Mesodermal cell (in vitro differentiated cells): ENCODE data around the gene ANKRD45.
"Not testable (repeated sequence)": the region's sequence is repeated elsewhere in the genome, so short reads cannot be mapped to it uniquely, and the experiment has no call there.

Experiments used
- H3K27ac ChIP-seq: 2 replicates; pipeline ENCODE4 v1.7.0; 2013; ENCODE audit warnings: mild to moderate bottlenecking, low read depth, low read length, moderate library complexity; ENCODE audit not compliant: severe bottlenecking
- H3K36me3 ChIP-seq: 2 replicates; pipeline ENCODE4 v1.7.1; 2013; ENCODE audit warnings: mild to moderate bottlenecking, low read length, moderate library complexity; ENCODE audit not compliant: control insufficient read depth, insufficient read depth
- H3K4me1 ChIP-seq: one replicate; pipeline ENCODE4 v1.7.1; 2013; ENCODE audit warnings: mild to moderate bottlenecking, low read length; ENCODE audit not compliant: insufficient read depth, control insufficient read depth, poor library complexity, severe bottlenecking
- H3K4me3 ChIP-seq: 2 replicates; pipeline ENCODE4 v1.7.0; 2013; ENCODE audit warnings: low read length, control low read depth, mild to moderate bottlenecking; ENCODE audit not compliant: insufficient read depth, poor library complexity, severe bottlenecking; ENCODE audit errors: extremely low read depth
- H3K9me3 ChIP-seq: 2 replicates; pipeline ENCODE4 v1.7.1; 2013; ENCODE audit warnings: mild to moderate bottlenecking, low read length, moderate library complexity; ENCODE audit not compliant: control insufficient read depth
- WGBS, 2 experiments: methylation state at CpG; one replicate each; pipeline ENCODE4 v1.1.5; 2013; ENCODE audit warnings: missing lambda C conversion rate in 2 of 2; ENCODE audit not compliant: insufficient coverage in 2 of 2; 5-methylcytosine and 5-hydroxymethylcytosine counted together

Gene ANKRD45

DNA sequence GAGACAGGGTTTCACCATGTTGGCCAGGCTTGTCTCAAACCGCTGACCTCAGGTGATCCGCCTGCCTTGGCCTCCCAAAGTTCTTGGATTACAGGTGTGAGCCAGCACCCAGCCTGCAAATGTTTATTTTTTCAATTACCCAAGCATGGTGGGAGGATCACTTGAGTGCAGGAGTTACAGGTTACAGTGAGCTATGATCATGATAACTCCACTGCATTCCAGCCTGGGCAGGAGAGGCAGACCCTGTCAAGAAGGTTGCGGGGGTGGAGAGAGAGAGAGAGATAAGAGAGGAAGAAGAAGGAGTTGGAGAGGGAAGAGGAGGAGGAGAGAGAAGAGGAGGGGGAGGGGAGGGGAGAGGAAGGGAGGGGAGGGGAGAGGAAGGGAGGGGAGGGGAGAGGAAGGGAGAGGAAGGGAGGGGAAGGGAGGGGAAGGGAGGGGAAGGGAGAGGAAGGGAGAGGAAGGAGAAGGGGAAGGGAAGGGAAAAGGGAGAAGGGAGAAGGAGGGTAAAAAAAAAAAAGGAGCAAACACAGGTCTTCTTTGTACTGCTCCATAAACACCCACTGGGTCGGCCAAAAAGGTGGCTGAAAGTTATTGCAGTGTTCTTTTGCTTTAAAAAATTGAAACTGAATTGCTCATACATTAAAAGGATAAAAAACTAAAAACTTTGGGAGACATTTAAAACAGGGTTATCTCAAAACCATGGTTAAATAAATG is 61.0 kb downstream of the ANKRD45 start:
- H3K4me1 ChIP-seq, result no peaks in the 10 kb centered on the region
- no peaks in the 10 kb centered on the region for H3K9me3 ChIP-seq
- no peaks in the 10 kb centered on the region for H3K36me3 ChIP-seq
- no peak overlapping the region for H3K27ac ChIP-seq
- WGBS, 2 experiments, result 83 to 100% methylated on average over 1 to 2 of the region's 4 CpGs
- no peak overlapping the region for H3K4me3 ChIP-seq

DNA sequence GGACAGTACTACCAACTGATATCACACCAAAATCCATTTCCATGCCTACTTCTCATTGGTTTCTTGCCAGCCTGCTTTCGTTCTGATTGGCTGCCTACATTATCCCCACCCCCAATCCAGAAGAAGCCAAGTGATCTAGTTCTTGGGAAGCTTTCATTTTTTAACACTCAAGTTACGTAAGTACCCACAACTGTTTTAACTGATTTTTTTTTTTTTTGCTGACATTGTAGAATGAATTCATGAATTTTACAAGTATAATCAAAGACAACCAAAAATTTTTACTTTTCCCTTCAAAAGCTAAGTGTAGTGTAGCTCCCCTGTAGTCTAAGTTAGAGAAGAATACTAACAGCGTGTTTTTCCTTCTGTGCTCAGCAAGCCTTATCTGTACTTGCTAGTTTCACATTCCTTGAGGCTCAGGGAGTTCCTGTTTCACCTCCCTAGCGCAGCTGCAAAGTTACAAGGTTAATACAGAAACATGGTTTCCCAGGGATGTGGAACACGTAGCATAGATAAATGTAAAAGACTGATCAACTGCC is 66.5 kb downstream of the ANKRD45 start, which contains the start of gene SLC9C2:
Gene SLC9C2, minus strand, starts transcription at position 17 of the 536 bp plus-strand sequence. CDS start 1,296 bp downstream, outside the sequence.
- H3K36me3 ChIP-seq, result no peaks in the 10 kb centered on the region
- no peaks in the 10 kb centered on the region for H3K9me3 ChIP-seq
- no peak within 1 kb of the TSS for H3K27ac ChIP-seq
- H3K4me3 ChIP-seq, result no peak within 1 kb of the TSS
- 86 to 89% methylated on average over 4 of the region's 5 CpGs for WGBS, 2 experiments
- H3K4me1 ChIP-seq, result no peaks in the 10 kb centered on the region

DNA sequence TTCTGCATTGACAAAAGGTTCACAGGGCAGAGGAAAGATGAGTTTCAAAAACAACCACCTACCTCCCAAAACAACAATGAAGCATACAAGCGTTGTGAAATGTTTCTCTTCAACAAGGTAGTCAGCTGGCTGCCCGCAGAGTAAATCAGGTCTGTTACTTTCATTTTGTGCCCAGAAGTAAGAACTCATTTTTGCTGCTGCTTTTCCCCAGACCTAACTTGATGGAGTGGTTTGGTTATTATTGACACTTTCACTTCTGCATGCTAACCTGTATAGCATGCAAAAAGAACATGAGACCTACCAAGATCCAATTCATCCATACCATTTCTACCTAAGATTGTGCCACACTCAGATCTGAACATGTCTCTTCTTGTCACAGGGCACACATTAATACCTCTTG is 68.1 kb downstream of the ANKRD45 start:
- no peaks in the 10 kb centered on the region for H3K36me3 ChIP-seq
- H3K4me1 ChIP-seq, result no peaks in the 10 kb centered on the region
- WGBS, 2 experiments, result no CpG with 5 or more reads among the region's 2 CpGs
- H3K4me3 ChIP-seq, result no peak overlapping the region
- no peaks in the 10 kb centered on the region for H3K9me3 ChIP-seq
- no peak overlapping the region for H3K27ac ChIP-seq

DNA sequence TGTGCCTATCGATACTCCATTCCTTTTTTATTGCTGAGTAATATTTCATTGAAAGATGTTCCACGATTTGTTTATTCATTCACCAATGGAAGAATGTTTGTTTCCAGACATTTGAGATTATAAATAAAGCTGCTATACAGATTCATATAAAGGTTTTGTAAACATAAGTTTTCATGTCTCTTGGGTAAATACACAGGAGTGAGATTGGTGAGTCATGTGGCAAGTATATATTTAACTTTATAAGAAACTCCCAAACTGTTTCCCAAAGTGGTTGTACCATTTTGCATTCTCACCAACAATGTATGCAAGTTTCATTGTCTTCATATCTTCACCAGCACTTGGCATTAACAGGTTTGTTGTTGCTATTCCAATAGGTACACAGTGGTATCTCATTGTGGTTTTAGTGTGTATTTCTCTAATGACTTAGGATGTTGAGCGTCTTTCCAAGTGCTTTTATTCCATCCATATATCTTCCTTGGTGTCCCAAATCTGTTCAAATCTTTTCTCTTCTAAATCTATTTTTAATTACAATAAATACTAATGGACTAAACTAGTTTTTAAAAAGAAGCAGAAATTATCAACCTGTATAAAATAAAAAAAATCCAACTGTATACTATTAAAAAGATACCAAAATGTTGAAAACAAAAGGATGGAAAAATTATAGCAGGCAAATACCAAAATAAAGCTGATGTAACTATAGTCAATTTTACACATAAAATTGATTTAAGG is 73.4 kb downstream of the ANKRD45 start:
- H3K36me3 ChIP-seq, result no peaks in the 10 kb centered on the region
- peaks cover 5% of the 10 kb centered on the region for H3K9me3 ChIP-seq
- no peak overlapping the region for H3K27ac ChIP-seq
- H3K4me1 ChIP-seq, result no peaks in the 10 kb centered on the region
- WGBS, 2 experiments, result no CpG with 5 or more reads among the region's 3 CpGs
- H3K4me3 ChIP-seq, result no peak overlapping the region

DNA sequence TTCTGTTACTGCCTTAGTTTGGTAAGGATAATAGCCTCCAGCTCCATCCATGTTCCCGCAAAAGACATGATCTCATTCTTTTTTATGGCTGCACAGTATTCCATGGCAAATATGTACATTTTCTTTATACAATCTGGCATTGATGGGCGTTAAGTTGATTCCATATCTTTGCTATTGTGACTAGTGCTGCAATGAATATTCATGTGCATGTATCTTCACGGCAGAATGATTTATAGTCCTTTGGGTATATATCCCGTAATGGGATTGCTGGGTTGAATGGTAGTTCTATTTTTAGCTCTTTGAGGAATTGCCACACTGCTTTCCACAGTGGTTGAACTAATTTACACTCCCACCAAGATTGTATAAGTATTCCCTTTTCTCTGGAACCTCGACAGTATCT is 78.5 kb downstream of the ANKRD45 start:
- H3K27ac ChIP-seq, H3K4me3 ChIP-seq, H3K36me3 ChIP-seq, H3K9me3 ChIP-seq, H3K4me1 ChIP-seq: not testable (repeated sequence)
- 100% methylated on average over 1 of the region's 5 CpGs for WGBS, 2 experiments

DNA sequence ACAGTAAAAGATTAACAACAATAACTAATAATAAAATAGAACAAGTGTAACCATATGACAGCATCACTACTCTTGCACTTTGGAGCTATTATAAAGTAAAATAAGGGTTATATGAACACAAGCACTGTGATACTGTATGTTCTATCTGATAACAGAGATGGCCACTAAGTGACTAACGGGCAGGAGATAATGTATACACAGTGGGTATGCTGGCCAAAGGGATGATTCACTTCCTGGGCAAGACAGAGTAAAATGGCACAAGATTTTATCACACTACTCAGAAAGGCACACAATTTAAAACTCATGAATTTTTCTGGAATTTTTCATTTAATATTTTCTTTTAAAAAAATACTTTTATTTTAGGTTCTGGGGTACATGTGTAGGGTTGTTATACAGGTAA is 79.1 kb downstream of the ANKRD45 start:
- Histone ChIP-seq H3K4me1 (no peaks in the 10 kb centered on the region), H3K4me3 (no peak overlapping the region), H3K27ac (no peak overlapping the region), H3K36me3 (no peaks in the 10 kb centered on the region), H3K9me3 (peaks cover 5% of the 10 kb centered on the region)
- WGBS, 2 experiments, result 80% methylated on average over 1 of the region's 1 CpG; no CpG with 5 or more reads in 1 of the 2 experiments

DNA sequence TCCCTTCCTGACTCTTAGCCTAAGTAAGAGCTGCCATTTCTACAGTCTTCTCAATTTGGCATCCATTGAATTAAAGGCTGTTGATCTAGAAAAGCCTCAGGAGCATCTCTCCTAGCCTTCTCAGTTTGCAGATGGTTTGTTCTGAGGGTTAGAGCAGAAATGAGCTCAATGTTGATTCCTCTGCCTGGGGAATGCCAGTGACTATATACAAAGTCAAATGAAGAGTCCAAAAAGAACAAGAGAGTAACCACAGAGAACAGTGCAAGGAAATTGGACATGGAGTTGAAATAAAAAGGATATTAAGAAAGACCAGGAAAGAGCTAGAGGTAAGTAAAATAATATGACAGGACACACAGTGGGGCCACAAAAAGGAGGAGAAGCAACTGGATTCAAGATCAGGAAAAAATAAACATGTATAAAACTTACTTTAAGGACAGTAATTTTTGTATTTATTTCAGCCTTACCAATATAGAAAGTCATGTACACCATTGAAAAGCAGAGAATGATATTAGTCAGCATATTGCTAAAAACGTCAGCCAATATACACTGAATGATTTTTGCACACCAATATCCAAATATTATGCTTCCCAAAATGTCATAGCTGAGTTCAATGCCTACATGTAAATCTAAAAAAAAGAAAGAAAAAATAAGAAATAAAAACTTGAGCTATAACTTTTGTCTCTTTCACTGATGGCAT is 88.1 kb downstream of the ANKRD45 start:
- H3K4me3 ChIP-seq, result no peak overlapping the region
- H3K4me1 ChIP-seq, result no peaks in the 10 kb centered on the region
- WGBS, 2 experiments, result 80% methylated on average over 1 of the region's 1 CpG; no CpG with 5 or more reads in 1 of the 2 experiments
- no peaks in the 10 kb centered on the region for H3K9me3 ChIP-seq
- H3K36me3 ChIP-seq, result no peaks in the 10 kb centered on the region
- H3K27ac ChIP-seq, result no peak overlapping the region

DNA sequence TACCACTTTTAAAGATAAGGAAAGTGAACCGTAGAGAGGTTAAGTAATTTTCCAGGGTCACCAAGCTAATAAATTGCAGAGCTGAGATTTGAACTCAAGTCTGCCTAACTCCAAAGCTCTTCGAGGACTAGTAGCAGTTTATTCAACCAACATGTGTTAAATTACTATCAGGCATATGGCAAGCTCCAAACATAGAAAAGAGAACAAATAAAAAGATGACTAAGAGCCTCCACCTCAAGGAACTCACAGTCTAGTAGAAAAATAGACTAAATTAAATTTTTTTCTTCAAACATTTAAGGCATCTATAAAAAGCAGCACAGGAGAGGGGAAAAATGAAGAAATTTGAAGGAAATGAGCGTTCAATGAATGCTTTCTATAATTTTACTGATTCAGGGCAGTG is 89.0 kb downstream of the ANKRD45 start:
- 100% methylated on average over 1 of the region's 3 CpGs for WGBS, 2 experiments
- no peak overlapping the region for H3K27ac ChIP-seq
- H3K4me1 ChIP-seq, result no peaks in the 10 kb centered on the region
- H3K4me3 ChIP-seq, result no peak overlapping the region
- H3K9me3 ChIP-seq, result no peaks in the 10 kb centered on the region
- H3K36me3 ChIP-seq, result no peaks in the 10 kb centered on the region

DNA sequence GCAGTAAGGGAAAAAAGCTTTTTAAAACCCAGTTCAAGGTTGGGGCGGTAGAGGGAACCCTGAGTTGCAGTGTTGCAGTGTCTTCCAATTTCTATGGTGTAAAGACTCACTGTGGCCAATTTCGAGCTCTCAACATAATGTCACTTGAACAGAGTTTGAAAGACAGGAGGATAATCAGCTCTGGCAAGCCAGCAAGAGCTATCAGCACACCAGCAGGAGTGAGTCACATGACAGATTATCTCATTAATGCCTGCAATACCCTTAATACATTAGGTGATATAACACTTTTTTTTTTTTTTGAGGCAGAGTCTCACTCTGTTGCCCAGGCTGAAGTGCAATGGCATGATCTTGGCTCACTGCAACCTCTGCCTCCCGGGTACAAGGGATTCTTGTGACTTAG is 89.6 kb downstream of the ANKRD45 start:
- no peak overlapping the region for H3K4me3 ChIP-seq
- no peak overlapping the region for H3K27ac ChIP-seq
- 79 to 98% methylated on average over 3 of the region's 3 CpGs for WGBS, 2 experiments
- no peaks in the 10 kb centered on the region for H3K9me3 ChIP-seq
- no peaks in the 10 kb centered on the region for H3K36me3 ChIP-seq
- no peaks in the 10 kb centered on the region for H3K4me1 ChIP-seq

DNA sequence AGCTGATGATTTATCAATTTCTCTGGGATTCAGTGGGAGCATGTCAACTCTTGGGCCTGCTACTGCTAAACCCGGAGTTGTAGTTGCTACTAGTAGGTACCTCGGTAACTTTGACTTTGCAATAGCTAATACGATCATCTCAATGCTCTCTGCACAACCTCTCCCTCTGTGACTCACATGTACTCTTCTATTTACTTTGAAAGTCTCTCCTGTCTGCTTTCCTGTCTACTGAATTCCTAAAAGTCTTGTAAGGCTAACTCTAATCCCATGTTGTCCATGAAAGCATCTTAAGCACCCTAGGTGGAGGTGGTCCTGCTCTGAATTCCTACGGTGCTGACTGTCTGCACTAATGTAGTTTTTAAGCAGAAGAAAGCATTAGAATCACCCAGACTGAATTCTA is 96.1 kb downstream of the ANKRD45 start:
- no peak overlapping the region for H3K27ac ChIP-seq
- 88 to 93% methylated on average over 3 of the region's 4 CpGs for WGBS, 2 experiments
- H3K4me1 ChIP-seq, result peaks cover 4% of the 10 kb centered on the region
- no peaks in the 10 kb centered on the region for H3K9me3 ChIP-seq
- H3K4me3 ChIP-seq, result no peak overlapping the region
- no peaks in the 10 kb centered on the region for H3K36me3 ChIP-seq
